ENCODE results near the gene ORMDL2.

DNA sequence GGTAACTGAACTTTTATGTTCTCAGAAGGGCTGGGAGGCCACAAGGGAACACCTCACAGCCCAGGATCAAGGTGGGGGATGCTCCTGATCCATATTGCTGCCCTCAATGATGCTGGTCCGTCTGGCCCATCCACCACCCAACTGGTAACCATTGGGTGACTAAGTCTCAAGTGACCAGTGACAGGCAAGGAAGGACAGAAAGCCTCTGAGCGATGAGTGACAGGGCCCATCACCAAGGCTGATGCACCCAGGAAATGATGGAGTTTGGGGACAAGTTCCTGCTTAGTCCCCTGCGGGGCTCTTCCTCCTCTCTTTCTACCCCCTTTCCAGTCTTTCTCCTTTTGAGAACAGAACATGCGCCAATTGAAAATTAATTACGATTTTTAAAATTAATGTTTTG is 27.5 kb downstream of the ORMDL2 start:
- TF ChIP-seq, protein P1, sequence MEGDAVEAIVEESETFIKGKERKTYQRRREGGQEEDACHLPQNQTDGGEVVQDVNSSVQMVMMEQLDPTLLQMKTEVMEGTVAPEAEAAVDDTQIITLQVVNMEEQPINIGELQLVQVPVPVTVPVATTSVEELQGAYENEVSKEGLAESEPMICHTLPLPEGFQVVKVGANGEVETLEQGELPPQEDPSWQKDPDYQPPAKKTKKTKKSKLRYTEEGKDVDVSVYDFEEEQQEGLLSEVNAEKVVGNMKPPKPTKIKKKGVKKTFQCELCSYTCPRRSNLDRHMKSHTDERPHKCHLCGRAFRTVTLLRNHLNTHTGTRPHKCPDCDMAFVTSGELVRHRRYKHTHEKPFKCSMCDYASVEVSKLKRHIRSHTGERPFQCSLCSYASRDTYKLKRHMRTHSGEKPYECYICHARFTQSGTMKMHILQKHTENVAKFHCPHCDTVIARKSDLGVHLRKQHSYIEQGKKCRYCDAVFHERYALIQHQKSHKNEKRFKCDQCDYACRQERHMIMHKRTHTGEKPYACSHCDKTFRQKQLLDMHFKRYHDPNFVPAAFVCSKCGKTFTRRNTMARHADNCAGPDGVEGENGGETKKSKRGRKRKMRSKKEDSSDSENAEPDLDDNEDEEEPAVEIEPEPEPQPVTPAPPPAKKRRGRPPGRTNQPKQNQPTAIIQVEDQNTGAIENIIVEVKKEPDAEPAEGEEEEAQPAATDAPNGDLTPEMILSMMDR (IDR thresholded peaks at IDR 0.05; ENCODE audit: low read length) = no peak
- no peak for TF ChIP-seq EZH2 (optimal IDR thresholded peaks at IDR 0.05; ENCODE audit: low read depth, low read length)
